GM21515 (cell line): Measurements from ENCODE around the gene CYTH3.

Experiments used
- ATAC-seq: cut with Tn5 transposase; IDR thresholded peaks from one replicate; pipeline ENCODE4 v1.9.1; 2021; ENCODE audit not compliant: unreplicated experiment

Gene CYTH3

GRCh38 chr7:6167587-6168476 is 104.6 kb downstream of the CYTH3 start:
- ATAC-seq, result no peak

GRCh38 chr7:6167004-6167551 is 105.3 kb downstream of the CYTH3 start:
- no peak for ATAC-seq

GRCh38 chr7:6166443-6166891 is 106.0 kb downstream of the CYTH3 start:
- ATAC-seq, result no peak

- ATAC-seq, result no peak
These were observed 106.7 kb downstream of the CYTH3 start for GRCh38 chr7:6165521-6166320.

- no peak for ATAC-seq
These were observed 107.3 kb downstream of the CYTH3 start for GRCh38 chr7:6165075-6165474.

DNA sequence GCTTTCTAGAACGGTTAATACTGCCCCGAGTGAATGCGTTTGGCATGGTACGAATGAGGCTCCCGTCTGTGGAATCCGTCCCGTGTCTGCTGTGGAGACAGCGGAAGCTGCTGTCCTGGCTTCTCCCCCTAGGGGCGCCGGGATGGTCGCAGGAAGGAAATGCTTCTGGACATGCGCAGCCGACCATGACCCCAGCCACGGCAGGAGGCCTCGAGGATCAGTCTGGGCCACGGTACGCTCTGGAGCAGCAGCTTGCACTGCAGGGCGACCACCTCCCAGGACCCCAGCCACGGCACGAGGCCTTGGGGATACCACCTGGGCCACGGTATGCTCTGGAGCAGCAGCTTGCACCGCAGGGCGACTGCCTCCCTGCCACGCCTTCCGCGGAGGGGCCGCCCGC is 107.9 kb downstream of the CYTH3 start:
- no peak for ATAC-seq

DNA sequence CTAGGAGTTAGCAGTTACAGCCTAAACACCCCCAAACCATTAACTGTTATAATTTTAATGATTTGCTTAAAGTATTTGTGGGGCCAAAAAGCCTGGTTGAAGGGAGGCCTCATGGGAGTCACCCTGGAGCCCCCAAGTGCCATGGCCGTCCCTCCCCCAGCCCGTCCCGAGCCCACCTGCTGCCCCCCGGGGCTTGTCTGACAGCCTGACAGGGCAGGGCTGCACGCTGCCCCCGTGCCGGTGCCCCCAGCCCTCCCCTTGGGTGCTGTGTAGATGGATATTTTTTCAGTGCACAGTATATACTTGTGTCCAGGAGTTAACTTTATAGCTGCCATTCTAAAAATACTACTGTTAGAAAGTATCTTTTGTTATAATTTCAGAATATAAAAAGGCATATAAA is 108.4 kb downstream of the CYTH3 start:
- ATAC-seq, result no peak

DNA sequence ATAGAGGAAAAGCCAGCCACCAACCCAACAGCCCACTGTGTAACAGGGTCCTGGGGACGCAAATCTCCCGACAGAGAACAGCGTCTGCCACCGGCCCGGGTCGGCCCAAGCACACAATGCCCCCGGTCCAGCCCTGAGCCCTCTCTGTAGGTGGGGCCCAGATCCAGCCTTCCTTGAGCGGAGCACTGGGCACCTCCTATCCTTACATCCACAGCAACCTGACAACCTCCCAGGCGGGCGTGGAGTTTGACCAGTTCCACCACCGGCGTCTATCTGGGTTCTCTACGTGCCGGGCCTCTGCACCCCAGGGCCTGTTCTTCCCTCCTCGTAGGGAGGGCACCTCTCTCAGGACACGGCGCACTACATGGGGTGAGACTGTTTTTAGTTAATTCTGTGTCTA is 109.0 kb downstream of the CYTH3 start:
- ATAC-seq, result no peak

DNA sequence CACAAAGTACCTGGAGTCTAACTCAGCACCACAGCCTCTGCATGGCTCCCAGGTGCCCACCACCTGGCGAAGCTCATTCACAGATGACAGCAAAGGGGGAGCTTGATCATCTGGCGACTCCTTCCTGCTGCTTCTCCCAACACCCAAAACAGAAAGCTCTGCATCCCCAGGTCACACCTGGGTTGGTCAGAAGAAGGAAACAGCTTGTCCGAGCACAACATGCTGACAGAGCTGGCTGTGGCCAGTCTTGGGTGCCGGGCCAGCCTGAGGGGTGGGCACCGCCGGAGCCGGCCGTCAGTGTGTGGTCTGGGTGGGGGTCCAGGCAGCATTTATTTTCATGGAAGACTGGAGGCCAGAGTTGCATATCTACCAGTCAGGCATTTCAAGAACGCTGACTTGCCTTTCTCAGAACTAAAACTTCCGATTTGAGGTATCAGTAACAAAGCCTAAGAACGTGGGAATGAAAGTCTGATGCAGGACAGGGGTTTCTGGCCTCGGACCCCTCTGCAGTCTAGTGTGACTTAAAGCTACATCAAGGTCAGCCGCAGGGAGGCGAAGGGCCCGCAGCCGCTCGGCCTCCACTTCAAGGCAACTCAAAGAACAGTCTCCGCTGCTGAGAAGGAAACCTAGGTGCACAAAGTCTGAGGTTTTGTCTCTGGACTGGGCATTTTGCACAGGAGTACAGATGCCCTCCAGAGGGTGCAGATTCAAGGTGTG is 109.6 kb downstream of the CYTH3 start:
- ATAC-seq, result no peak

DNA sequence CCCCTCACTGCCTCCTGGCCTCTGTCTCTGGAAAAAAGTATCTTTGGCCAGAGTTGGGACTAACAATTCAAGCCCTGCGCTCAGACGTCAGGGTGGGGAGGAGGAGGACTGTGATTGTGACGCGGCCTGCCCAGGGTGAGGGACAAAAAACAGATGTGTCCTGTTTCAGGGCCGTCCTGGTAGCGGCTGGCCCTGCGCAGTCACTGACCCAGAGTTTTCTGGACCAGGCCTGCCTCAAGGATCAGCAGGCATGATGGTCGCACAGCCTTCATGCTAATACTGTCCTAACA is 110.1 kb downstream of the CYTH3 start:
- no peak for ATAC-seq

GRCh38 chr7:6161463-6162330 is 110.7 kb downstream of the CYTH3 start:
- peak; percentile 61 for ATAC-seq

GRCh38 chr7:6160191-6160623 is 112.2 kb downstream of the CYTH3 start:
- no peak for ATAC-seq

GRCh38 chr7:6159524-6160031 is 112.8 kb downstream of the CYTH3 start:
- no peak for ATAC-seq

- no peak for ATAC-seq
These were observed 113.3 kb downstream of the CYTH3 start for GRCh38 chr7:6159097-6159483.

DNA sequence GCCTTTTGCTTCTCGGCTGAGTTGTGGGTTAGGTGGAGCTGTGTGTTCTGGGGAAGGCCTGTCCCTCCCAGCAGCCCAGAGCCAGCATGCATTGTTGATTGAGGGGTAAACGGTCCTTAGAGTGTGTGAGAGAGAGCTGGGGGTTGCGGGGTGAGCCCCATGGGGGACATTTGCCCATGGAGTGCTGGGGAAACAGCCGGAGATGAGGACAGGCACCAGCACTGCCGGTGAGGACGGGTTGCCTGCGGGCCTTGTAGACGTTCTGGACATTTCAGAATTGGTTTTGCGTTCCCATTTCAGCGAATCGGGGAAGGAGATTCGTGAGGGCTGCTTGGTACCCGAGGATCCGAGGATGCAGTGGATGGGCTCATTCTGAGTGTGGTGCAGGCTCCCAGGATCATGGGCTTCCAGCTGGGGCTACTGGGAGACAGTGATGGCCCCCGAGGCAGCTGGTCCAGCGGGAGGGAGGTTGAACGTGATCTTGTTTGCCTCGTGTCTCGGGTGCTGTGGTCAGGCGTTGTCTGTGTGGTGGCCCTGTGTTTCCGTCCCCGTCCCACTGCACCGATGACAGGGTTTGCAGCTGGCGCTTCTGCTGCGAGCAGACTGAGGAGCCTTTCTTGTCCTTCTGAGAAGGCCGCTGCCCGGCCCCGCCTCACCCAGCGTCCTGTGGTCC is 113.9 kb downstream of the CYTH3 start:
- ATAC-seq, result no peak

DNA sequence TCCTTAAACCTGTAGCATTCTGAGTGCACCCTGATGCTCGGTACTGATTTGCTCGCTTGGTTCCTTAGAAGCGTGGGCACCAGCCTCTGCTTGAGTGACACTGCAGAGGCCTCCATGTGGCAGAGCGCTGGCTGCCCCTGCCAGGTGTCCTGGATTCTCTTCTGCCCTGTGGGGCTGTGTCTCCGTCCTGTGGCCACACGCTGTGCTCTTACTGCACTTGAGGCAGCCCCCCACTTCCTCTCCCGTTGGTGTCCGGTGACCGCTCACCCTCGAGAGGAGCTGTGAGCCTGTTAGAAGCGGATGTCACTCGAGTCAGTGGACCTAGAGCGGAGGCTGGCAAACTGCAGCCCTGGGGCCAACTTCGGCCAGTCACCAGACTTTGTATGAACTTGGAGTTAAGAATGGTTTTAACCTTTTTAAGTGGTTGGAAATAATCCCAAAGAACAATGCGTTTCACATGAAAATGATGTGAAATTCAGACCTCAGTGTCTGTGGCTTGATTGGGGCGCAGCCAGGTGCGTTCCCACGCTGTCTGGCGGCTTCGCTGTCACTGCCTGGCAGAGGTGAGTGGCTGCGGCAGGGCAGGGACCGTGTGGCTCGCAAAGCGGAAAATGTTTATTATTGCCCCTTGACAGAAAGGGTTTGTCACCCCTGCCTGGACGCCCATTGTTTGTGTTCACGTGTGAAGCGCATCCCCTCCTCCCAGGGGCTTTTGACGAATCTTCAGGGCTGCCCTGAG is 114.6 kb downstream of the CYTH3 start:
- no peak for ATAC-seq

DNA sequence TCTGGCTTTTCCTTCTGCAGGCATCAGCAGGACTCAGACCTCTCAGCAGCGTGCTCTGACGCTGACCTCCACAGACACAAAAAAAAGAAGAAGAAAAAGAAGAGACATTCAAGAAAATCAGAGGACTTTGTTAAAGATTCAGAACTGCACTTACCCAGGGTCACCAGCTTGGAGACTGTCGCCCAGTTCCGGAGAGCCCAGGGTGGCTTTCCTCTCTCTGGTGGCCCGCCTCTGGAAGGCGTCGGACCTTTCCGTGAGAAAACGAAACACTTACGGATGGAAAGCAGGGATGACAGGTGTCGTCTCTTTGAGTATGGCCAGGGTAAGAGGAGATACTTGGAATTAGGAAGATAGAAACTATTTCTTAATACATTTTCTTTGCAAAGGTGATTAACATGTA is 115.7 kb downstream of the CYTH3 start:
- ATAC-seq, result no peak

DNA sequence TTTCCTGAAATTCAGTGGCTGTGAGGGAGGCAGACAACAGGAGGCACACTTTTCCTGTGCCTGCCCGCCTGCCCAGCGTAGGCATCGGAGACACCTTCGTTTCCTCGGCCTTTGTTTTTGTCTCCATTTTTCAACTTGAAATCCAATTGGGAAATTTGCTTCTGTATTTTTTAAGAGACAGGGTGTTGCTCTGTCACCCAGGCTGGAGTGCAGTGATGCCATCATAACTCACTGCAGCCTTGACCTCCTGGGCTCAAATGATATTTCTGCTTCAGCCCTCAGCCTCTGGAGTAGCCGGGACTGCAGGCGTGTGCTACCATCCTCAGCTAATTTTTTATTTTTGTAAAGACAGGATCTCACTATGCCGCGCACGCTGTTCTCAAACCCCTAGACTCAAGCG is 116.8 kb downstream of the CYTH3 start:
- ATAC-seq, result no peak
